HUES64 (cell line): ENCODE results near the gene SLC1A6.

ENCODE experiments used
- H3K27ac ChIP-seq: 2 replicates; pipeline ENCODE4 v1.7.0; 2013; ENCODE audit warnings: low read depth, low read length, inconsistent platforms
- H3K27me3 ChIP-seq: 2 replicates; pipeline ENCODE4 v1.6.1; 2013; ENCODE audit warnings: mild to moderate bottlenecking, low read length; ENCODE audit not compliant: insufficient read depth
- H3K36me3 ChIP-seq: 2 replicates; pipeline ENCODE4 v1.6.1; 2013; ENCODE audit warnings: mild to moderate bottlenecking, low read length; ENCODE audit not compliant: insufficient read depth
- H3K4me1 ChIP-seq: 2 replicates; pipeline ENCODE4 v1.6.1; 2013; ENCODE audit warnings: mild to moderate bottlenecking, low read length, moderate library complexity; ENCODE audit not compliant: insufficient read depth
- H3K4me3 ChIP-seq: 2 replicates; pipeline ENCODE4 v1.5.1; 2013; ENCODE audit warnings: mild to moderate bottlenecking, low read length, moderate library complexity
- H3K9ac ChIP-seq: 2 replicates; pipeline ENCODE4 v1.6.1; 2013; ENCODE audit warnings: mild to moderate bottlenecking, low read depth, low read length
- H3K9me3 ChIP-seq: 2 replicates; pipeline ENCODE4 v1.6.1; 2013; ENCODE audit warnings: low read depth, low read length; ENCODE audit not compliant: insufficient read depth
- WGBS: fragments of 150-250, 120-280 bp; methylation state at CpG from one replicate; pipeline ENCODE4 v1.1.7; 2013; ENCODE audit warnings: missing lambda C conversion rate; 5-methylcytosine and 5-hydroxymethylcytosine counted together

SLC1A6 gene

DNA sequence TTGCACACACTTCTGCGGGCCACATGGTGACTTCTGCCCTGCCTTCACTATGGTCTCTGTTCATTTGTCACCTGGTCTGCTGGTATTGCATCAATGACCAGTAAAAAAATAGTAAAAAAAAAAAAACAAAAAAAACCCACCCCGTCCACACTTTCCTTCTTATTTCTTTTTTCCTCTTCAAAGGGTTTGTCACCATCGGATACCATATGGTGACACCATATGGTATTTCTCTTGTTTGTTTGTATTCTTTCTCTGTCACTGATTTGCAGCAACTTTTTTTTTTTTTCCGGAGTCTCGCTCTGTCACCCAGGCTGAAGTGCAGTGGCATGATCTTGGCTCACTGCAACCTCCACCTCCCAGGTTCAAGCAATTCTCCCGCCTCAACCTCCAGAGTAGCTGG lies 64.5 kb downstream of the SLC1A6 start:
- no peak overlapping the region for H3K9ac ChIP-seq
- no peak overlapping the region for H3K27ac ChIP-seq
- peaks cover 86% of the 10 kb centered on the region for H3K9me3 ChIP-seq
- no peaks in the 10 kb centered on the region for H3K27me3 ChIP-seq
- no peaks in the 10 kb centered on the region for H3K36me3 ChIP-seq
- H3K4me3 ChIP-seq: no peak overlapping the region
- H3K4me1 ChIP-seq: no peaks in the 10 kb centered on the region
- WGBS: 81% methylated on average over 6 of the region's 6 CpGs

DNA sequence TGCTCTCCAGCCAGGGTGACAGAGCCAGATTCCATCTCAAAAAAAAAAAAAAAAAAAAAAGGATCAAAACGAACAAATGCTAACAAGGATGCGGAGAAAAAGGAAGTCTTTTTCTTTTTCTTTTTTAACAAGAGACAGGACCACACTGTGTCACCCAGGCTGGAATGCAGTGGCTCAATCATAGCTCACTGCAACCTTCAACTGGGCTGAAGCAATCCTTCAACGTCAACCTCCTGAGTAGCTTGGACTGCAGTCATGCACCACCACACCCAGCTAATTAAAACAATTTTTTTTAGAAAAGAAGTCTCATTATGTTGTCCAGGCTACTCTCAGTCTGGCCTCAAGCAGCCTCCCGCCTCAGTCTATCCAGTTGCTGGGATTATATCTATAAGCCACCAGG lies 73.0 kb downstream of the SLC1A6 start:
- WGBS: 81% methylated on average over 4 of the region's 4 CpGs
- H3K9me3 ChIP-seq: peaks cover 81% of the 10 kb centered on the region
- H3K4me1 ChIP-seq: no peaks in the 10 kb centered on the region
- H3K4me3 ChIP-seq: no peak overlapping the region
- H3K9ac ChIP-seq: no peak overlapping the region
- no peaks in the 10 kb centered on the region for H3K36me3 ChIP-seq
- no peaks in the 10 kb centered on the region for H3K27me3 ChIP-seq
- no peak overlapping the region for H3K27ac ChIP-seq

DNA sequence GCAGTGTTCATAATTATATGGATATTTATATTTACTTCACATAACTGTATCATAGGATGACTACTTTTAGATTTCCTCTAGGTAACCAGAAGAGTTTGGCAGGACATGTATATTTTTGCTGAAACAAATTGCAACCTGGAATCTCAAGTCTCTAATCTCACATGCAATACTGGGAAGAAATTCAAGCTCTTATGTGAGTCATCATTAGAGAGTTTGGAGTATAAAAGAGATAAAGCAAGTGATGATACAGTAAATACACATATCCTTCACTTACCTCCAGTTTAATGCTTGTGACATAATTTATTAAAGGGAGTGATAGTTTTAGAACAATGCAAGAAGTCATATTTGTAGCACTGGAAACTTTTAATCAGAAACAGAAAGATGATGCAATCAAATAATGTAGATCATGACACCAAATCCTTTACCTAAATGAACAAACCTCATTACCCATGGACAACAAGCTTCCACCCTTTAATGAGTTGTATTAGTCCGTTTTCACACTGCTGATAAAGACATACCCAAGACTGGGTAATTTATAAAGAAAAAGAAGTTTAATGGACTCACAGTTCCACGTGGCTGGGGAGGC lies 77.9 kb downstream of the SLC1A6 start:
- Histone ChIP-seq H3K27me3 (no peaks in the 10 kb centered on the region), H3K4me3 (no peak overlapping the region), H3K9me3 (peaks cover 87% of the 10 kb centered on the region), H3K4me1 (no peaks in the 10 kb centered on the region), H3K36me3 (no peaks in the 10 kb centered on the region), H3K27ac (no peak overlapping the region), H3K9ac (no peak overlapping the region)
- 0% methylated on average over 1 of the region's 2 CpGs for WGBS
